H9 (cell line): ENCODE results near the gene STK11IP. TPM values are rescaled to one million over a fixed set of nuclear protein-coding genes. Genes with fewer than 3 reads are reported as not detected.

ENCODE experiments used
- DNase-seq: peaks from one replicate; pipeline ENCODE4 v3.0.0-alpha.2; 2017
- H2AFZ ChIP-seq: one replicate; pipeline ENCODE4 v1.6.1; 2013; ENCODE audit warnings: mild to moderate bottlenecking, low read length, control low read depth, moderate library complexity
- H2AK5ac ChIP-seq: 2 replicates; pipeline ENCODE4 v1.6.1; 2013; ENCODE audit warnings: low read length, control low read depth, mixed read lengths; ENCODE audit not compliant: insufficient read length
- H2BK120ac ChIP-seq: one replicate; pipeline ENCODE4 v1.6.1; 2013; ENCODE audit warnings: low read depth, mild to moderate bottlenecking, low read length, control low read depth, inconsistent platforms; ENCODE audit not compliant: poor library complexity, severe bottlenecking
- H2BK12ac ChIP-seq: 2 replicates; pipeline ENCODE4 v1.6.1; 2013; ENCODE audit warnings: low read length, control low read depth, mixed read lengths, low read depth; ENCODE audit not compliant: insufficient read length
- H2BK15ac ChIP-seq: 2 replicates; pipeline ENCODE4 v1.6.1; 2013; ENCODE audit warnings: low read depth, low read length, control low read depth
- H2BK20ac ChIP-seq: one replicate; pipeline ENCODE4 v1.6.1; 2013; ENCODE audit warnings: low read depth, mild to moderate bottlenecking, low read length, control low read depth, inconsistent platforms; ENCODE audit not compliant: poor library complexity, severe bottlenecking
- H2BK5ac ChIP-seq: 2 replicates; pipeline ENCODE4 v1.6.1; 2013; ENCODE audit warnings: low read length, control low read depth, mixed read lengths; ENCODE audit not compliant: insufficient read length
- H3K14ac ChIP-seq: 2 replicates; pipeline ENCODE4 v1.6.1; 2013; ENCODE audit warnings: low read length, control low read depth; ENCODE audit not compliant: insufficient read depth
- H3K18ac ChIP-seq: 2 replicates; pipeline ENCODE4 v1.6.1; 2013; ENCODE audit warnings: low read depth, mild to moderate bottlenecking, mixed read lengths, low read length, control low read depth; ENCODE audit not compliant: insufficient read length
- H3K23ac ChIP-seq: 2 replicates; pipeline ENCODE4 v1.6.1; 2013; ENCODE audit warnings: low read length, control low read depth, mixed read lengths, low read depth; ENCODE audit not compliant: insufficient read length
- H3K23me2 ChIP-seq: 2 replicates; pipeline ENCODE4 v1.6.1; 2013; ENCODE audit warnings: low read depth, mild to moderate bottlenecking, mixed read lengths, low read length, control low read depth; ENCODE audit not compliant: insufficient read length, poor library complexity, severe bottlenecking
- H3K27ac ChIP-seq: 2 replicates; pipeline ENCODE4 v1.5.1; 2013; ENCODE audit warnings: low read length, control low read depth, mixed read lengths, low read depth; ENCODE audit not compliant: insufficient read length
- H3K27me3 ChIP-seq: 2 replicates; pipeline ENCODE4 v1.6.1; 2013; ENCODE audit warnings: low read length, control low read depth, inconsistent platforms; ENCODE audit not compliant: insufficient read depth
- H3K4ac ChIP-seq: 2 replicates; pipeline ENCODE4 v1.6.1; 2013; ENCODE audit warnings: low read depth, mild to moderate bottlenecking, control low read depth, inconsistent platforms, low read length, moderate library complexity
- H3K4me1 ChIP-seq: 2 replicates; pipeline ENCODE4 v1.6.1; 2013; ENCODE audit warnings: low read length, control low read depth, inconsistent platforms; ENCODE audit not compliant: insufficient read depth
- H3K4me2 ChIP-seq: 2 replicates; pipeline ENCODE4 v1.6.1; 2013; ENCODE audit warnings: low read length, control low read depth, mixed read lengths; ENCODE audit not compliant: insufficient read length, insufficient read depth
- H3K56ac ChIP-seq: 2 replicates; pipeline ENCODE4 v1.6.1; 2013; ENCODE audit warnings: low read depth, mild to moderate bottlenecking, mixed read lengths, low read length, control low read depth; ENCODE audit not compliant: insufficient read length
- H3K79me1 ChIP-seq: 2 replicates; pipeline ENCODE4 v1.6.1; 2013; ENCODE audit warnings: low read depth, mild to moderate bottlenecking, moderate library complexity, low read length, control low read depth, inconsistent platforms; ENCODE audit not compliant: insufficient read depth, poor library complexity, severe bottlenecking
- H3K79me2 ChIP-seq: 2 replicates; pipeline ENCODE4 v1.6.1; 2013; ENCODE audit warnings: low read length, control low read depth, inconsistent platforms; ENCODE audit not compliant: insufficient read depth
- H3K9ac ChIP-seq: 2 replicates; pipeline ENCODE4 v1.6.1; 2013; ENCODE audit warnings: low read length, control low read depth, mixed read lengths; ENCODE audit not compliant: insufficient read length; ENCODE audit errors: extremely low read depth
- H3K9me3 ChIP-seq: one replicate; pipeline ENCODE4 v1.6.1; 2013; ENCODE audit warnings: low read depth, low read length, inconsistent platforms; ENCODE audit not compliant: control insufficient read depth
- H3T11ph ChIP-seq: one replicate; pipeline ENCODE4 v1.6.1; 2013; ENCODE audit warnings: mild to moderate bottlenecking, low read length, control low read depth, inconsistent platforms
- H4K20me1 ChIP-seq: one replicate; pipeline ENCODE4 v1.6.1; 2013; ENCODE audit not compliant: control insufficient read depth, insufficient read length, insufficient read depth
- H4K5ac ChIP-seq: 2 replicates; pipeline ENCODE4 v1.6.1; 2013; ENCODE audit warnings: low read depth, mild to moderate bottlenecking, mixed read lengths, low read length, control low read depth; ENCODE audit not compliant: insufficient read length
- H4K8ac ChIP-seq: replicated peaks from 2 replicates; pipeline ENCODE4 v1.6.1; 2013; ENCODE audit warnings: low read length, control low read depth, mixed read lengths, low read depth; ENCODE audit not compliant: insufficient read length
- H4K91ac ChIP-seq: 2 replicates; pipeline ENCODE4 v1.6.1; 2013; ENCODE audit warnings: low read depth, mild to moderate bottlenecking, moderate library complexity, mixed read lengths, low read length, control low read depth; ENCODE audit not compliant: insufficient read length
- H3K27ac Mint-ChIP-seq, 3 experiments: 2 replicates in 2 of 3; 3 replicates in 1 of 3; pipeline ENCODE4 v1.8.0; 2020 to 2021; ENCODE audit warnings: mixed read lengths in 3 of 3, mild to moderate bottlenecking in 1 of 3, moderate library complexity in 1 of 3
- H3K27me3 Mint-ChIP-seq: 2 replicates; pipeline ENCODE4 v1.8.0; 2021; ENCODE audit warnings: low read depth, mild to moderate bottlenecking, moderate library complexity, mixed read lengths
- H3K36me3 Mint-ChIP-seq, 3 experiments: 2 replicates in 2 of 3; 3 replicates in 1 of 3; pipeline ENCODE4 v1.8.0; 2020 to 2021; ENCODE audit warnings: low read depth in 3 of 3, mixed read lengths in 3 of 3; ENCODE audit not compliant: insufficient read depth in 1 of 3
- H3K4me1 Mint-ChIP-seq, 2 experiments: 2 replicates each; pipeline ENCODE4 v1.8.0; 2020; ENCODE audit warnings: mixed read lengths in 2 of 2
- H3K4me3 Mint-ChIP-seq, 2 experiments: 2 replicates in 1 of 2; 3 replicates in 1 of 2; pipeline ENCODE4 v1.8.0; 2020 to 2021; ENCODE audit warnings: mild to moderate bottlenecking in 2 of 2, mixed read lengths in 2 of 2, moderate library complexity in 1 of 2
- H3K9me3 Mint-ChIP-seq, 2 experiments: 2 replicates in 1 of 2; 3 replicates in 1 of 2; pipeline ENCODE4 v1.8.0; 2020; ENCODE audit warnings: mild to moderate bottlenecking in 2 of 2, mixed read lengths in 2 of 2, moderate library complexity in 1 of 2
- WGBS: extraction: QIAGEN DNeasy Blood & Tissue Kit; methylation state at CpG from one replicate; pipeline ENCODE4 v1.1.7; 2013; ENCODE audit warnings: missing lambda C conversion rate, low lambda C conversion rate, mixed read lengths; ENCODE audit not compliant: insufficient read length; ENCODE audit errors: extremely low coverage; 5-methylcytosine and 5-hydroxymethylcytosine counted together
- total RNA-seq: library from RNA; stranded (reverse); gene quantifications from 2 replicates; pipeline ENCODE4 v1.2.1, GENCODE V29; 2021
- TF ChIP-seq, protein P1 (sequence below): fragments of 200-600 bp; sonication (generic); conservative IDR thresholded peaks from 3 replicates; pipeline ENCODE4 v1.8.0; 2021; ENCODE audit warnings: antibody characterized with exemption, mild to moderate bottlenecking

The STK11IP gene
- total RNA-seq, 1 experiment from 2014 or later: 31.1 TPM

DNA sequence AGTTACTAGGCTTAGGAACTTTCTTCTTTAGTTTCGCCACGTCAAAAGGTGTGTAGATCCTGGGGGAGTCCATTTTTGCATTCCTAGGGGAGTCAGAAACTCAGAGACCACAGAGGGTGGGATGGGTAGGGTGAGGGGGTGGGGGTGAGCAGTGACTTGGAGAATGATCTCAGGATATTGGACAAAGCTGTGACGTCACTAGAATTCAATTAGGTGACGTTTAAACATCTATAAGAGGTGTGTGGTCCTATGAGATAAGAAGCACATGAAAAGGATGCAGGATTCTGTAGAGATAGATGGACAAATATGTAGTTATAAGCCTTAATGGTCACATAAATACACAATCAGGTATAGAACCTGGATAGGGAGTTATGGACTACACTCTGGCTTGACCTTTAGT, 51.3 kb downstream of the STK11IP start:
- Mint-ChIP-seq H3K4me3 (no peak overlapping the region), H3K27ac (no peak overlapping the region), H3K36me3 (no peaks in the 10 kb centered on the region), H3K9me3 (no peaks in the 10 kb centered on the region), H3K4me1 (peaks cover 18 to 19% of the 10 kb centered on the region in 2 experiments), H3K27me3 (peaks cover 3% of the 10 kb centered on the region)
- H4K91ac ChIP-seq: no peak overlapping the region
- H4K5ac ChIP-seq: no peak overlapping the region
- no peaks in the 10 kb centered on the region for H4K20me1 ChIP-seq
- H4K8ac ChIP-seq: no peak overlapping the region
- H3T11ph ChIP-seq: no peak overlapping the region
- H3K27me3 ChIP-seq: no peaks in the 10 kb centered on the region; the same call in 1 of the 2 replicates
- H3K4ac ChIP-seq: no peak overlapping the region
- H2BK15ac ChIP-seq: no peak overlapping the region
- H3K56ac ChIP-seq: no peak overlapping the region
- no CpG with 5 or more reads among the region's 4 CpGs for WGBS
- no peak overlapping the region for H3K14ac ChIP-seq
- no peak overlapping the region for H2AK5ac ChIP-seq
- no peak for DNase-seq
- no peak overlapping the region for H3K4me2 ChIP-seq
- no peak overlapping the region for H2BK12ac ChIP-seq
- H3K9ac ChIP-seq: no peak overlapping the region
- H2AFZ ChIP-seq: no peak overlapping the region
- TF ChIP-seq, protein P1, sequence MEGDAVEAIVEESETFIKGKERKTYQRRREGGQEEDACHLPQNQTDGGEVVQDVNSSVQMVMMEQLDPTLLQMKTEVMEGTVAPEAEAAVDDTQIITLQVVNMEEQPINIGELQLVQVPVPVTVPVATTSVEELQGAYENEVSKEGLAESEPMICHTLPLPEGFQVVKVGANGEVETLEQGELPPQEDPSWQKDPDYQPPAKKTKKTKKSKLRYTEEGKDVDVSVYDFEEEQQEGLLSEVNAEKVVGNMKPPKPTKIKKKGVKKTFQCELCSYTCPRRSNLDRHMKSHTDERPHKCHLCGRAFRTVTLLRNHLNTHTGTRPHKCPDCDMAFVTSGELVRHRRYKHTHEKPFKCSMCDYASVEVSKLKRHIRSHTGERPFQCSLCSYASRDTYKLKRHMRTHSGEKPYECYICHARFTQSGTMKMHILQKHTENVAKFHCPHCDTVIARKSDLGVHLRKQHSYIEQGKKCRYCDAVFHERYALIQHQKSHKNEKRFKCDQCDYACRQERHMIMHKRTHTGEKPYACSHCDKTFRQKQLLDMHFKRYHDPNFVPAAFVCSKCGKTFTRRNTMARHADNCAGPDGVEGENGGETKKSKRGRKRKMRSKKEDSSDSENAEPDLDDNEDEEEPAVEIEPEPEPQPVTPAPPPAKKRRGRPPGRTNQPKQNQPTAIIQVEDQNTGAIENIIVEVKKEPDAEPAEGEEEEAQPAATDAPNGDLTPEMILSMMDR: no peak
- H2BK120ac ChIP-seq: no peak overlapping the region
- H3K4me1 ChIP-seq: no peaks in the 10 kb centered on the region; the same call in 1 of the 2 replicates
- no peaks in the 10 kb centered on the region for H3K79me1 ChIP-seq
- H3K23me2 ChIP-seq: no peaks in the 10 kb centered on the region
- H2BK5ac ChIP-seq: no peak overlapping the region
- H3K23ac ChIP-seq: no peak overlapping the region
- H3K79me2 ChIP-seq: no peaks in the 10 kb centered on the region
- H2BK20ac ChIP-seq: no peak overlapping the region
- no peak overlapping the region for H3K27ac ChIP-seq
- H3K9me3 ChIP-seq: no peaks in the 10 kb centered on the region
- no peak overlapping the region for H3K18ac ChIP-seq
